GM18909 (cell line): ENCODE results near the gene KEAP1.

Source experiments
- ATAC-seq: cut with Tn5 transposase; IDR thresholded peaks from one replicate; pipeline ENCODE4 v1.9.1; 2021; ENCODE audit warnings: mild to moderate bottlenecking; ENCODE audit not compliant: unreplicated experiment, poor library complexity

The KEAP1 gene

DNA sequence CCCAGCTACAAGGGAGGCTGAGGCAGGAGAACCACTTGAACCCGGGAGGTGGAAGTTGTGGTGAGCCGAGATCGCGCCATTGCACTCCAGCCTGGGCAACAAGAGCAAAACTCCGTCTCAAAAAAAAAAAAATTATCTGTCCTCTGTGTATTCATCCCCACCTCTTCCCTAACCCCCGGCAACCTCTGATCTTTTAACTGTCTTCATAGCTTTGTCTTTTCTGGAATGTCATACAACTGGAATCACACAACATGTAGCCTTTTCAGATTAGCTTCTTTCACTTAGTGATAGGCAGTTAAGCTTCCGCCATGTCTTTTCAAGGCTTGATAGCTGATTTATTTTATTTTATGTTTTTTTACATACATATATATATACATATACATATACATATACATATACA, 22.5 kb upstream of the KEAP1 start:
- no peak for ATAC-seq

DNA sequence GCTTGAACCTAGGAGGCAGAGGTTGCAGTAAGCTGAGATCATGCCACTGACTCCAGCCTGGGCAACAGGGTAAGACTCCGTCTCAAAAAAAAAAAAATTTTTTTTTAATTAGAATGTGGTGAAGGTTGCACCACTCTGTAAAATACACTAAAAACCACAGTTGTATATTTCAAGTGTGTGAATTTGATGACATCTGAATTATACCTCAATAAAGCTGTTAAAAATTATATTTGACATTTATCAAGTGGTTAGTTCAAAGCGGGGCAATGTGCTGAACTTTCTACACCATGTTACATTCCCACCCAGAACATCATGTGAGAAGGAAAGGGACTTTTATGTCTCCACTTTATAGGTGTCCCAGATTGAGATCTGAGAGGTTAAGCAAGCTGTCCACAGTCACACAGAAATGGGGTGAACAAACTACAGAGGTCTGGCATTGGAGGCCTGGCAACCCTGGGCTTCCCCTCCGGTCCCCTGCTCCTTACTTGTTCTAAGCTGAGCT, 20.0 kb upstream of the KEAP1 start:
- ATAC-seq, result no peak

- ATAC-seq, result no peak
Measured at GRCh38 chr19:10521461-10522171, 18.5 kb upstream of the KEAP1 start.

GRCh38 chr19:10520652-10521318, 17.6 kb upstream of the KEAP1 start:
- no peak for ATAC-seq

DNA sequence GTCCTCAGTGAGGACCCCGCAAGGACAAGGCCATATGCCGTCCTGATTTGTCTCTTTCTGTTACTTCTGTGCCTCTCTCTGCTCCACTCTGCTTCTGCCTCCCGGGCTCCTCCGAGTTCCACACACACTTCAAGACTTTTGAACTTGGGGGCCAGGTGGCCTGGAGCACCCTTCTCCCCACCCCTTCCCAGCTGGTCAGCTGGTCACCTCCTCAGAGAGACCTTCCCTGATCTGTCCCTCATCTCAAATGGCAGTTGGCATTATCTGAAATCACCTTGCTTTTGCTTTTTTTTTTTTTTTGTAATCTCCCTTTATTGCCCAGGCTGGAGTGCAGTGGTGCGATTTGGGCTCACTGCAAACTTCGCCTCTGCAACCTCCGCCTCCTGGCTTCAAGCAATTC, 16.3 kb upstream of the KEAP1 start:
- no peak for ATAC-seq

GRCh38 chr19:10518444-10519361, 15.5 kb upstream of the KEAP1 start:
- ATAC-seq, result no peak

DNA sequence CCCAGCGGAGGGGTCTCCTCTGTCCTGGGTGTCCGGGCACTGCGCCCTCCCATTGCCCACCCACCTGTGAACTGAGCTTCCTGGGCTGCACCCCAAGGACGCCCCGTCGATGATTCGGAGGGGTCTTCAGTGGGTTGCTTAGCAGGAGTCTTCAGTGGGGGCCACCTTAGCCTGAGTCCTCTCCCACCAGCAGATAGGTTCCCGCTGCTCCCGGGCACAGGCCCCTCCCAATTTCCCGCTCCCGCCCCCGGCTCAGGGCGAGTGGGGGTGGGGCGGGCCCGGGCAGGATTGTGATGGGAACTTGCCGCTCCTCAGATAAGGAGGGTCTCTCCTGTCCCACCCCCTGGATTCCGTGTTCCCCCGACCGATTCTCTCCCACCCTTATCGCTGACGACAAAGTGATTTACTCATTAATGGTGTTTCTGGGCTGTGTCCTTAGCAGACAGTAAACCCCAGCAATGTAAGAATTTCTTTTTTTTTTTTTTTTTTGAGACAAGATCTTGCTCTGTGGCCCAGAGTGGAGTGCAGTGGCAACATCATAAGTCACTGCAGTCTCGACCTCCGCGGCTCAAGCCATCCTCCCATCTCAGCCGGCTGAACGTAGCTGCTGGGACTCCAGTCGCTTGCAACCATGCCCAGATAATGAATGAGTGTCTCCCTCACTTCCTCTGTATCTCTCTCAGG, 14.7 kb upstream of the KEAP1 start:
- no peak for ATAC-seq

DNA sequence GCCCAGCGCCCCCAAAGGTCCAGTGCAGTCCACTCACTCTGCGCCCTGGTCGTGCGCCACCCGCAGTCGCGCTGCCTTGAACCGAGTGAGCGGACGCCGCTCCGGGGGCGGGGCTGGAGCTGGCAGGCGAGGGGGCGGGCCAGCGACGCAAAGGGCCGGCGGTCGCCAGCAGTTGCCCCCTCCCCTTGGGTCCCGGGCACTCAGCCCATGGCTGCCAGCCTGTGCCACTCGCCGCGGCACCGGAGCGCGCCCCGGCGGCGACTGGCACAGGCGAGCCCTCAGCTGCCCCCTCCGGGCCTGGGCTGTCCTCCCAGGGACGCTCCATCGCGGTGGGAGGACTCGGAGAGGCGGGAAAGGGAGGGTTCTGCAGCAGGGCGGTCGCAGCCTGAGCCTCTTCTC, 14.2 kb upstream of the KEAP1 start, which contains the start of gene S1PR5:
Gene S1PR5, minus strand, starts transcription at position 87 of the 399 bp plus-strand sequence. CDS start 2,436 bp downstream, outside the sequence.
- ATAC-seq, result no peak

DNA sequence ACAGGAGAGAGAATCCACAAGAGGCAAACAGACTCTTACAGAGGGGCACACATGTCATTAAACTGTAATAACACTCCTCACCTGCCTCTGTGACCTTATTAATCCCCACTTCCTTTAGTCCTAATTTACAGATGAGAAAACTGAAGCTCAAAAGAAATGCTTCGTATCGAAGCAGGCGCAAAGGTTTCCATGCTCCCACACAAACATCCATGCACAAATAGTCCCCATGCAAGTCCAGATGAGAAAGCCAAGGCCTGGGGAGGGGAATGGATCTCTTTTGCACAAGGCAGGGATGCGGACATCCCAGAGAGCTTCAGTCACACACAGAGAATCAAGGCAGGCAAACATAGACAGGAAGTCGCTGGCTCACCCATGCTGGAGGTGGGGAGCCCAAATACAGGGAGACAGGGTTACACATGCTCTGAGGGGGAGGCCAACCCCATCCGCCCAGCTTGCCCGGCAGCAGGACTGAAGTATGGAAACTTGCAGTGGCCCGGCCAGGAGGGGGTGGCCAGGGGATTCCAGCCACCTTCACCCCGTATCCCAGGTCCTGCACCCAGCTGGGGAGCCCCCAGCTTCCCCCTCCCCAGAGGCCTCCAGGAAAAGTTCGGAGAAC, 13.6 kb upstream of the KEAP1 start:
- ATAC-seq, result no peak

GRCh38 chr19:10516064-10516385, 12.9 kb upstream of the KEAP1 start:
- no peak for ATAC-seq

DNA sequence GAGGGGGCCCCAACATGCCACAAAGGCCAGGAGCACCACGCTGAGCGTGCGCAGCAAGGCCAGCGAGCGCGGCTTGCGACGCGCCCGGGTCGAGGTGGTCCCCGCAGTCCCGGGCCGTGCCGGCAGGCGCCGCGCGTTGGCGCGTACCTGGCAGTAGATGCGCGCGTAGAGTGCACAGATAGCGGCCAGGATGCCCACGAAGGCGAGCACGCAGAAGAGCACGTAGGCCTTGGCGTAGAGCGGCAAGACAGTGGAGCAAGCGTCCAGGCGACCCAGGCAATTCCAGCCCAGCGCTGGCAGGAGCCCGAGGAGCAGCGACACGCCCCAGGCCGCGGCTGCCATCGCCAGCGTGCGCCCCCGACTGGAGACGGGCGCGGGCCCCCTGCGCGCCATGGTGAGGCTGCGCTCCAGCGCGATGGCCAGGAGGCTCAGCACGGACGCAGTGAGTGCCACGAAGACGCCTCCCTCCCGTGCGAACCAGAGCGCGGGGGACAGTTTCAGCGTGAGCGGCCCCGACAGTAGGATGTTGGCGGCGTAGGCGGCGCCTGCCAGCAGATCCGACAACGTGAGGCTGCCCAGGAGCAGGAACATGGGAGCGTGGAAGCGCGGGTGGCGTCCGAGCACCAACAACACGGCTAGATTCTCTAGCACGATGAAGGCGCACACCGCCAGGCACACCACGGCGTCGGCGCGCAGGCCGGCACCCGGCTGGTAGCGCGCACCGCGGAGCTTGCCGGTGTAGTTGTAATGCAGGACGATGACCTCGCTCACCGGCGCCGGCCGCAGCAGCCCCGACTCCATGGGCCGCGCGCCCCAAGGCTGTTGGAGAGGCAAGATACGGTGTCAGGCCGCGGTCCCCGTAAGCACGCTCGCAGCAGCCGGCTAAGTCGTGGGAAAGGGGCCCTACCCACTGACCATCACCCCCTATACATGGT, 11.3 kb upstream of the KEAP1 start:
- no peak for ATAC-seq

GRCh38 chr19:10513223-10513622, 10.1 kb upstream of the KEAP1 start:
- ATAC-seq, result no peak

DNA sequence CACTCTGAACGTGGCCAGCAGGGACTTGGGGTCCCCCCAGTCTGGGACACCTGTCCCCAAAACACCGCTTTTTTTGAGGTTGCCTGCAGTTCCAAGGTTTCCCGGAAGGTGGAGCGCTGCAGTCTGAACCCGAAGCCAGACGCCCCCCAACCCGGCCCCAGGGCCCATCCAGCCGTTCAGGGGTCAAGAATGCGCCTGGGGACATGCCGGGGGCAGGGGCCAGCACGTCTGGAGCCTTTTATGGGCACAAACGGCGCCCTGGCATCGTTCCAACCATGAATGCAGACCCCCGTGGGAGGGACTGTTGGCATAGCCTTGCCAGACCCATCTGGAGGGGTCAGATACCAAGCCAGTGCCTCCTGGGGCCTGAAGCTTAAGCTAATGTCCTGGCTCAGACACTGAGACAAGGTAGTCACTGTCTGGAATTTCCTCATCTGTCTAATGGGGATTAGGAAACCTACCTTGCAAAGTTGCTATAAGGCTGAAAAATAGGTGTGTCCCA, 7.2 kb upstream of the KEAP1 start:
- ATAC-seq, result no peak

DNA sequence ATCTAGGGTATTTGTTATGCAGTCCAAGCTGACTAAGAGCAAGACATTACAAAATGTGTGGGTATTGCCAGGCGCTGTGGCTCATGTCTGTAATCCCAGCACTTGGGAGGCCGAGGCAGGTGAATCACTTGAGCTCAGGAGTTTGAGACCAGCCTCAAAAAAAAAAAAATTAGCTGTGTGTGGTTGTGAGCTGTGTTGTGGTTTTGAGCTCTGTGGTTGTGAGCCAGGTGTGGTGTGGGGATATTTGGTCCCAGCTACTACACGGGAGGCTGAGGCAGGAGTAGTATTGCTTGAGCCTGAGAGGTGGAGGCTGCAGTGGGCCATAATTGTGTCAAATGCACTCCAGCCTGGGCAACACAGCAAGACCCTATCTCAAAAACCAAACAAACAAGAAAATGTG, 5.6 kb upstream of the KEAP1 start:
- no peak for ATAC-seq

DNA sequence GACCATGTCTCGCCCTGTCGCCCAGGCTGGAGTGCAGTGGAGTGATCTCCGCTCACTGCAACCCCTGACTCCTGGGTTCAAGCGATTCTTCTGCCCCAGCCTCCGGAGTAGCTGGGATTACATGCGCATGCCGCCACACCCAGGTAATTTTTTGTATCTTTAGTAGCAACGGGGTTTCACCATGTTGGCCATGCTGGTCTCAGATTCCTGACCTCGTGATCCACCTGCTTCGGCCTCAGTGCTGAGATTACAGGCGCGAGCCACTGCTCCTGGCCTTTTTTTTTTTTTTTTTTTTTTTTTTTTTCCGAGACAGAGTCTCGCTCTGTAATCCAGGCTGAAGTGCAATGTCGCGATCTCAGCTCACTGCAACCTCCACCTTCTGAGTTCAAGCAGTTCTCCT, 4.9 kb upstream of the KEAP1 start:
- ATAC-seq, result no peak

- ATAC-seq, result no peak
Measured at GRCh38 chr19:10505583-10506229, 2.5 kb upstream of the KEAP1 start.

DNA sequence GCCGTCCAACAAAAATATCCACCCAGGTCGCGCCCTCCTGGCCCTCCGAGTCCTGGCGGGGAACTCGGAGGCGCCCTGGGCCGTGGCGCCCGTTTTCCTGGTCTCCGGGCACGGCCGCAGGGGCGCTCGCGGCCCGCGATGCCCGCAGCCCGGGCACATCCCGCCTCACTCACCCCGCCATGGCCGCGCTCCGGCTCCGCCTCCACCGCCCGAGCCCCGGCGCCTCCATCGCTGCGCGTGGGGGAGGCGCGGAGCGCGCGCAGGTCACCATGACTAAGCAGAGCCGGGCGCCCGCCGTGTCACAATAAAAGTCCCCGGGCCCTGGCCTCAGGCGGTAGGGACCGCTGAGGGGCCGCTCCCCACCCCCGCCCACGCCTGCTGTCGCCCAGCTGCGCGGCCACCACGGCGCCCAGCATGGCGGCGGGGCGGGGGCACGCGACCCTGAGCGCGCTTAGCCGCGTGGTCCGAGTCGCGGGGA, 593 bp downstream of the KEAP1 start:
- ATAC-seq, result peak; percentile 85

- peak; percentile 42 for ATAC-seq
Measured at GRCh38 chr19:10501971-10502523, 1.1 kb downstream of the KEAP1 start.
